NCI-H460 (cell line): Measurements from ENCODE around the gene UGP2. TPM values are rescaled to one million over a fixed set of nuclear protein-coding genes. Genes with fewer than 3 reads are reported as not detected.
"Not testable (repeated sequence)": the region's sequence is repeated elsewhere in the genome, so short reads cannot be mapped to it uniquely, and the experiment has no call there.

Experiments
- DNase-seq: peaks from one replicate; pipeline ENCODE4 v3.0.0-alpha.2; 2016; ENCODE audit warnings: low read depth; ENCODE audit errors: extremely low read depth
- polyA plus RNA-seq: library from polyadenylated mRNA; depleted of rRNA; stranded (reverse); fragments of >200 nt; gene quantifications from 2 replicates; pipeline ENCODE4 v1.2.3, GENCODE V29; 2014; cell fraction: nucleus; rRNA removed
- total RNA-seq: library from RNA; depleted of rRNA; stranded (reverse); fragments of >200 nt; shearing (Covaris generic); gene quantifications from 2 replicates; pipeline ENCODE4 v1.2.3, GENCODE V29; 2014; rRNA removed

UGP2 gene
- 84.8 and 86.5 TPM in 2 replicates for total RNA-seq
- polyA plus RNA-seq: 28.0 and 49.3 TPM in 2 replicates

DNA sequence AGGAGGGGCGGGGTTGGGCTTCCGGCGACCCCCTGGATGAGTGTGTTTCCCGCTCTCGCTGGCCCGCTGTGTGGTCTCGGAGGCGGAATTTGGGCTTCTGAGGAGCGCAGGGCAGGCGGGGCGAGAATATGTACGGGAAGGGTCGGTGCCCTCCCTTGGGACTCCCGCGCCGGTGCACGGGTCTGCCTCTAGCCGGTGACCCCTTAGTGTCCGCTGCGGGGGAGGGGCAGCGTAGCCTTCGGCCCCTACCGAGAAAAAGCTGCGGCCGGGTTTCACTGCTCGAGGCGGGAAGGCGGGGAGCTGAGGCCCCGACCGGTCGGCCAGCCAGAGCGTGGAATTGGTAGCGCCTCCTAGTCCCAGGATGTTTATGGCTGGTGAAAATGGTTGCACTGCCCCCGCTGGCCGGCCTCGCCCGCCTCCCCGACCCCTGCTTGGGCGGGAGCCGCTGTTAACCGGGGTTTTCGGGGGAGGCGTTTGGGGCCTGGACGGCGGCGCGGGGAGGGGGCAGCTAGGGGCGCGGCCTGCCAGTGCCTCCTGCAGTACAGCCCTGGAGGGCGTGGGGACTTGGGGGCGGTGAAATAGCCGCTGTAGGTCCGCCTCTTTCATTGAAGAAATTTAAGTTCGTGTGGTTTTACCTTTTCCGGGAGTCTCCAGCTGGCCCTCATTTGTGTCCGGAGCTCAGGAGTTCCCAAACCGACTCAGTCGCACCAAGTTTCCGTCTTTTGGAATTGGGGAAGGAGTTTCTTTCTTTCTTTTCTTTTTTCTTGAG, at the start of gene UGP2:
TSS of gene UGP2 (plus strand) at position 643 of the 769 bp plus-strand sequence. CDS start 290 bp downstream, outside the sequence.
- DNase-seq: peak; percentile 81

DNA sequence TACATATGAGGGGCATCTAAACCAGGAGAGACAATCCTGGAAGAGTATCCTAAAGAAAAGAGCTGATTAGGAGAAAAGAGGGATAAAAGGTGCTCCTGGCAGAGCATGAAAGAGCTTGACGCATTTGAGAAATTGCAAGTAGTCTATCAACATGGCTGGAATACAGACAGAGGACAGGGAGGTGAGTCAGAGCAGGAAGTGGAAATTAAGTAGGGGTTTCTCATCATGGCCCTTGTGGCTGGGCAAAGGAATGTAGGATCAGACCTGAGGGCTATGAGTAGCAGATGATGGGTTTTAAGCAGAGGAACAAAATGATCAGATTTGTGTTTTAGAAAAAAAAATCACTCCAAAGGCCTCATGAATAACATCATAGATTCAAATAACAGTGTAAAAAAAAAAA, 49.2 kb upstream of the UGP2 start:
- DNase-seq: no peak

DNA sequence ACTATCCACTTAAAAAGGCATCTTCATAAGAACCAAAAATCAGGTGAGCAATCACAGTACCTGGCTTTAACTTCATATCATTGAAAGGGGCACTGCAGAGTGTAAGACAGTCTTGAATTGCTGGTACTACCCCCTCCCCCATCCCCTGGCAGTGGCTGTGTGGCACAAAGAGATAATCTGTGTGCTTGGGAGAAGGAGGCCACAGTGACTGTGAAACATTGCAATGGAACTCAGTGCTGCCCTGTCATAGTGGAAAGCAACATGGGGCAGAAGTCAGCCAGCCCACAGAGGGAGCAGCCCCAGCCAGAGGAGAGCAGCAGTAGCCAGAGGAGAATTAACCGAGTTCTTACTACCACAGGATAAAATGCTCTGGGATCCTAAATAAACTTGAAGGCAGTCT, 45.3 kb upstream of the UGP2 start:
- no peak for DNase-seq

DNA sequence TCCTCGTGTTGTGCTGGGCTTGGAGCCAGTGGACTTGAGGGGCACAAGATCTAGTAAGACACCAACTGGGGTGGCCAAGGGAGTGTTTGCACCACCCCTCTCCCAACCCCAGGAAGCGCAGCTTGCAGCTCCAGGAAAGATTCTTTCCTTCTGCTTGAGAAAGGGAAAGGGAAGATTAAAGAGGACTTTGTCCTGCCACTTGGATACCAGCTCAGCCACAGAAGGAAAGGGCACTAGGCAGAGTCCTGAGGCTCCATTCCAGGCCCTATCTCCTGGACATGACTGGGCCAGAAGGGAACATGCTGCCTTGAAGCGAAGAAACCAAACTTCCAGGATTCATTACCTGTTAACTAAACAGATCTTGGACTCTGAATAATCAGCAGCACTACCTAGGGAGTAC, 44.9 kb upstream of the UGP2 start:
- no peak for DNase-seq

DNA sequence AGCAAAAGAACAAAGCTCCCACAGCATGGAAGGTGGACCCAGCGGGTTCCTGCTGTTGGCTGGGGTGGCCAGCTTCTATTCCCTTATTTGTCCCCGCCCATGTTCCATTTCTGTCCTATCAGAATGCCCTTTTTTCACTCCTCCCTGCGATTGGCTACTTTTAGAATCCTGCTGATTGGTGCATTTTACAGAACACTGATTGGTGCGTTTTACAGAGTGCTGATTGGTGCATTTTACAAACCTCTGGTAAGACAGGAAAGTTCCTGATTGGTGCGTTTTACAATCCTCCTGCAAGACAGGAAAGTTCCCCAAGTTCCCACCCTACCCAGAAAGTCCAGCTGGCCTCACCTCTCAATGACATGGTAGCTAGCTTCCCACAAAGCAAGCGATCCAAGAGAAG, 40.2 kb upstream of the UGP2 start:
- no peak for DNase-seq

DNA sequence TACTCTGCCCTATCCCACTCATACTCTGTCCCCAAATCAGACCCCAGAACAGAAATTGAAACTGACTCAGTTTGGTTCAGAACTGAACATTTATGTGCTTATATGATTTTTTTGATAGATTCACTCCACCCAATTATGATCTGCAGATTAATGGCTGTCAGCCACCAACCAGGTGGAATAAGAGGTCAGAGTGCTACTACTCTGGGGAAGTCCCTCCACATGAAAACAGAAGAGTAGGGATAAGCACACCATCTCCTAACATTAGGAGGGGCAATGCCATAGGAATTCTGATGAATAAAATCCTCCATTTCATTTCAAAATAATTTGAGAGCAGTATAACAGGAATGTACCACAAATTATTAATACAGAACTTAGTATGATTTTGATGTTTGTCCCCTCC, 36.3 kb upstream of the UGP2 start:
- no peak for DNase-seq

DNA sequence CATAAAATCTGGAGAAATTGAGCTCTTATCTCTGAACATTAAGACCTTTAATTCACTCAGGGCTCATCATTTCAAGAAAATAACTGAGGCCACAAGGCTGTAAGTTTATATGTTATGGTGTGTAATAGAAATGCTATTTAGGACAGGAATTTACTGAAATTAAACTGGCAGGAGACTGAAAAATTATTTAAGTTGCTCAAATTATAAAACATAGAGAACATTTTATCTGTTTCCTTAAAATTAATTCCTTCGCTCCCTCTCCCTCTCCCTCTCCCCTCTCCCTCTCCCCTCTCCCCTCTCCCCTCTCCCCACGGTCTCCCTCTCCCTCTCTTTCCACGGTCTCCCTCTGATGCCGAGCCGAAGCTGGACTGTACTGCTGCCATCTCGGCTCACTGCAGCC, 33.7 kb upstream of the UGP2 start:
- DNase-seq: not testable (repeated sequence)

DNA sequence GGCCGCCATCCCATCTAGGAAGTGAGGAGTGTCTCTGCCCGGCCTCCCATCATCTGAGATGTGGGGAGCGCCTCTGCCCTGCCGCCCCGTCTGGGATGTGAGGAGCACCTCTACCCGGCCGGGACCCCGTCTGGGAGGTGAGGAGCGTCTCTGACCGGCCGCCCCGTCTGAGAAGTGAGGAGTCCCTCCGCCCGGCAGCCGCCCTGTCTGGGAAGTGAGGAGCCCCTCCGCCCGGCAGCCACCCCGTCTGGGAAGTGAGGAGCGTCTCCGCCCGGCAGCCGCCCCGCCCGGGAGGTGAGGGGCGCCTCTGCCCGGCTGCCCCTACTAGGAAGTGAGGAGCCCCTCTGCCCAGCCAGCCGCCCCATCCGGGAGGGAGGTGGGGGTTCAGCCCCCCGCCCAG, 32.8 kb upstream of the UGP2 start:
- not testable (repeated sequence) for DNase-seq

DNA sequence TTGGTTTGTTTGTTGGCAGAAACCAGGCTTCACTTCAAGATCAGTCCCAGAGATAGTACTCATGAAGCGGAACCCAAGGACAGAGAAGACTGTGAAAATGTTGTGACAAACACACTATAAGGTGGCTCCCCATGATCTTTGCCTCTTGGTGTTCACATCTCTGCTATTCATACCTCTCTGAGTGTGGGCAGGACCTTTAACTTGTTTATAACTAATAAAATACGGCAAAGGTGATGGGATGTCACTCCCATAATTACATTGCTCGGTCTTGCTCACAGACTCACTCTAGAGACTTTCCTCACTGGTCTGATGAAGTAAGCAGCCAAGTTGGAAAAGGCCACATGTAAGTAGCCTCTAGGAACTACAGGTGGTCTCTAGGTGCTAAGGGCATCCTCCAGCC, 30.6 kb upstream of the UGP2 start:
- DNase-seq: no peak

DNA sequence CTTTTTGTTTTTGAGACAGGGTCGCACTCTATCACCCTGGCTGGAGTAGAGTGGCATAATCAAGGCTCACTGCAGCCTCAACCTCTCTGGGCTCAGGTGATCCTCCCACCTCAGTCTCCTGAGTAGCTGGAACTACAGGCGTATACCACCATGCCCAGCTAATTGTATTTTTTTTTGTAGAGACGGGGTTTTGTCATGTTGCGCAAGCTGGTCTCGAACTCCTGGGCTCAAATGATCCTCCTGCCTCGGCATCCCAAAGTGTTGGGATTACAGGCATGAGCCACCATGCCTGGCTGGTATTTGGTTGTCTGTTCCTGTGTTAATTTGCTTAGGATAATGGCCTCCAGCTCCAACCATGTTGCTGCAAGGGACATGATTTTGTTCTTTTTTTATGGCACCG, 29.8 kb upstream of the UGP2 start:
- DNase-seq: not testable (repeated sequence)

DNA sequence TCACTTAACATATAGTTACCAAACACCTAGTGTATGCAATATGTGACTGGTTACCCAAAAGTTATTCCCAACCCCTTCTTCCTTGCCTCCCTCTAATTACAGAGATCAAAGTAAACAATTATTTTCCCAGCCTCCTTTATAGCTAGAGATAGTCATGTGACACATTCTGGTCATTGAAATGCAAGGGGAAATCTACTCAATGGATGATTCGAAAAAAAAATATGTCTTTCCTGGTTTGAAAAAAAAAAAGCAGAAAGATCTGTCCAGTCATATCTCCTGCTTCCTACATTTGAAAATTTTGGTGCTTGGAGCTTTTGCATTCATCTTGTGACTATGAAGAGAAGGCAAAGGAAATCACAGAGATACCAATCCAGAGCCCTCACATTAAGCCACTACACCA, 27.6 kb upstream of the UGP2 start:
- no peak for DNase-seq

DNA sequence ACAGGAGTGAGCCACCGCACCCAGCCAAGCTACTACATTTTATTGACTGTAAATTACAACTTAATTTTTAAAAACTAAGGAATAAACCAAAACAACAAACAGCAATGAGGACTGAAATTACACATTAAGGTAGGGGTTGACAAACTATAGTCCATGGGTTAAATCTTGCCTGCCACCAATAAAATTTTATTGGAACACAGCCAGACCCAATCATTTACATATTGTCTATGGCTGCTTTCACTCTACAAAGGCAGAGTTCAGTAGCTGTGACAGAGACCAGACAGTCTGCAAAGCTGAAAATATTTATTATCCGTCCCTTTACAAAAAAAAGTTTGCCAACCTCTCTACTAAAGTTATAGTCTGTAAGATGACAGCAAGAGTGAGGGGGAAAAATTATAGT, 24.3 kb upstream of the UGP2 start:
- DNase-seq: no peak

DNA sequence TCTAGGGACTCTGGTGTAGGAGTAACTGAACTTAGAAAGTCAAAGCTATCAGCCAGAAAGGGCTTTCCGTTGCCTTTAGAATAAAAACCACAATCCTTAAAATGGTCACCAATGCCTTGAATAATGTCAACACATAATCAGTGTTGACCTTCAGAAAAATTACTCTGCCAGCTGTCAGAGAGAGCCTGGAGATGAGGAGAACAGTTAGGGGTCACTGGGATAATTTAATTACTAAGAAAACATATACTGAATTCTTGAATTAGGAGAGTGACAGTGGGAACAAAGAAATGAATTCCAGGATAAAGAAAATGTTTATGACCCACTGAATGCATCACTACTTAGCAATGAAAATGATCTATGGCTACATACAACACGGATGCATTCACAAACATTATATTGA, 23.4 kb upstream of the UGP2 start:
- no peak for DNase-seq

DNA sequence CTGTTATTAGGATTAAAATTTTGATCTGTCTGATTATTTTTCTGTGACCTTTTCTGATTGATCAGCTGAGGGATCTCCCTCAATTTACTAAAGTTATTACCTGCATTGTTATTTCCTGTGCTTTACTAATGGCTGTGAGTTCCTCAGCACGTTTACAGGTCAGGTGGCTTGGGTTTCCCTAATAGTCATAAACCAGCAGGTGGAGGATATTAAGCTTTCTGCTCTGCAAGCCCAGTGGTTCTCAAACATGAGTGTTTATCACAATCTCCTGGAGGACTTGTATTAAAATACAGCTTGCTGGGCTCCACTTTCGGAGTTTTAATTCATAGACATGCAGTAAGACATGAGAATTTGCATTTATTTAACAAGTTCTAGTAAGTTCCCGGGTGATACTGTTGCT, 22.4 kb upstream of the UGP2 start:
- no peak for DNase-seq

DNA sequence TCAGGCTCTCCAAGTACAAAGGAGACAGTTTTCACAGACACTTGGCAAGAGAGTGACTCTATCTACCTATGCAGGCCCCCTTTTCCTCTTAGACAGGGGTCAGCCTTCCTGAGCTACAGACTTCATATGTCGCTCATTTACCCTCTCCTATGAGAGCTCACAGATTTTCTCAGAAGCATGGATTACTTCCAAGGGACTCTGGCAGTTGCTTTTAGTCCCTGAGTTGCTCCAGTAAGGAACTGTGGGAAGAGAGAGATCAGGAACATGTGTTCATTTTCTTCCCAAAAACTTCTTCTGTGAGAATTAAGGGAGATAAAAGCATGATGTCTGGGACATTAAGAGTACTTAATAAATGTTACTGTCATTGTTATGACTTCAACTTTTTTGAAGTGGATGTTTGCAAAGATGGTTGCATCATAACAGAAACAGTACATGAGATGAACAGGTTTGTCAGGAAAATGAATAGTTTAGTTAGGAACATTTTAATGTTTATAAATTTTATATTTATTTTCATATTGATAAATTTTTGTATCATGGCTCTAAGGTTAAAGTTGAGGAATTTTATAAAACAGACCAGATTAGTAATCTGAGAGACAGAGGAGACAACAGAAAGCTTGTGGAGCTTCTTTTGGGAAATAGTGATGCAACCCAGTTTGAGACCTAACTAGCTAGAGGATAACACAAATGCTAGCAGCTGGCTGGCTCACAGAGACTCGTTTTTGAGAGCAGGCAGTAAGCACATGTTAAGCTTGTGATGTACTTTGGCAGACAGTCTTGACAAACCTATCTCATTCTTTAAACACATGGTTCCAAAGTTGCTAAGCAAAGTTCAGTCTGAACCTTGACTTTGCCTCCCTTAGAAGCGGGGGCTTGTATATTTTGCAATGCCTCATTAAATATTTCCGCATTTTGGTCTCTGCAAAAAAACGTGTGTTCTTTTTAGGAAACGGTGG, 21.7 kb upstream of the UGP2 start:
- no peak for DNase-seq

DNA sequence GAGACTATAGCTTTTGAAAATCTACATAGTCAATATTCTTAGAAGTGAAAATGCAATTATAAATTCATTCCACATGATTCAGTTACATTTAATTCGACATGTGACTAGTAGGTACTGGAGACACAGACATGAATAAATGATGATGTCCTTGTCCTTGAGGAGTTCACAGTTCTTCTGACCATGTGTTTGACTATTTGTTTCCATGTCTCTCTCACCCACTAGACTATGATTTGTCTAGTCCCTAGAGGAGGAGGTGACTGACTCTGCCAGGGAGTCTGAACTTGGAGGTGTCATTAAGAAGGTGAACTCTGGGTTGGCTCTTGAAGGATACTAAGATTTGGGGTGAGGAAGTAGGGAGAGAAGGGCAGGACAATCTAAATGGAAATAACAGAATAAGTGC, 20.7 kb upstream of the UGP2 start:
- no peak for DNase-seq

DNA sequence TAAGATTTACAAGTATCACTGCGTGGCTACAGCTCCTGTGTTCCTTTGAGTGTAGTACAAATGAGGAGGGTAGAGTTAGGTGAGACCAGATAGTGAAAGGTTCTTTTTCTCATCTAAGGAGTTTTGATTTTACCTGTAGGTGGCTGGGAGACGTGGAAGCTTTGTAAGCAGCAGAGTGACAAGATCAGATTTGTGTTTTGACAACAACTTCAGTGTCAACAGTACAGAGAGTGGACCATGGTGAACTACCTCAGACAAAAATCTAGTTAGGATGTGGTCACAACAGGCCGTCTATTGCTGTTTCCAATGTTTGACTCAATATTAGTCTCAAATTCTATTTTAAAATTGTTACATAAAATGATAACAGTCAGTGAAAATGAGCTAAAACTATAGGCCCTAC, 20.3 kb upstream of the UGP2 start:
- DNase-seq: no peak

DNA sequence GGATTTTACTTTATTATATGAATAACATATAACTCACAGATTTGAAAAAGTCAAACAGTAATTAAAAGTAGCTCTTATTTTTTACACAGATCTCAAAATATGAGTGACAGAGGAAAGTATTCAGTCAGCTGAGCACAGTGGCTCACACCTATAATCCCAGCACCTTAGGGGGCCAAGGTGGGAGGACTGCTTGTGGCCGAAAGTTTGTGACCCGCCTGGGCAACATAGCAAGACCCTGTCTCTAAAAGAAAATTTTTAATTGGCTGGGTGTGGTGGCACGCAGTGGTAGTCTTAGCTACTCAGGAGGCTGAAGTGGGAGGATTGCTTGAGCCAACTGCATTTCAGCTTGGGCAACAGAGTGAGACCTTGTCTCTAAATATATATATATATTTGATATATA, 19.2 kb upstream of the UGP2 start:
- no peak for DNase-seq

DNA sequence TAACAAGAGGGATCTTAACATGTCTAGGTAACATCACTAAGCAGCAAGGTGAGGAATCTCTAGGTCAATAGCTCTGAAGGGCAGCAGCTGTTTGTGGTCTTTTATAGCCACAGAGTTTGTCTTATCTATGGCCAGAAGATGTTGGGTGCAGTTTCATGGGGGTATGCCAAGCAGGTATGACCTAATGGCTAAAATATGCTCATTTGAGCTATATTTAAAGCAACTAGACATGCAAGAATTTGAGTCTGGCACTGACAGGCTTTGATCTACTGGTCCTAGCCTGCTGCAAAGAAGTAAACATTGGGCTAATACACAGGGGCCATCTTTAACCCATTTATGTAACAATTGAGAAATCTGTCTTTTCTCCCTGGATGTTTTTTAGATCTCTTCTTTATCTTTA, 13.9 kb upstream of the UGP2 start:
- no peak for DNase-seq

DNA sequence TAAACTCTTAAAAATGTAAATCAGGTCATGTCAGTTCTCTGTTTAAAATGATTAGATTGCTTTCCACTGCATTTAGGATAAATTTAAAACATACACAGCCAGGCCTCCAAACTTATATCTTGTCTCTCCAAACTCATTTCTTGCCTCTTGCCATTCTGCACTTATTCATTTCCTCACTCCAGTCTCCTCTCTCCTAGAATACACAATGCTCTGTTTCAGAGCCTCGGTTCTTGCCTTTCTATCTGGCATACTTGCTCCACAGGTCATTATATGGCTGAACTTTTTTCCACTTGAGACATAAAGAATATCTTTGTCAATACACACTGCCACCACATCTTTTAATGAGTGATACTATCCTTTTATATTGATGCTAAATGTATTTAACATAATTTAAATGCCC, 10.5 kb upstream of the UGP2 start:
- DNase-seq: no peak

DNA sequence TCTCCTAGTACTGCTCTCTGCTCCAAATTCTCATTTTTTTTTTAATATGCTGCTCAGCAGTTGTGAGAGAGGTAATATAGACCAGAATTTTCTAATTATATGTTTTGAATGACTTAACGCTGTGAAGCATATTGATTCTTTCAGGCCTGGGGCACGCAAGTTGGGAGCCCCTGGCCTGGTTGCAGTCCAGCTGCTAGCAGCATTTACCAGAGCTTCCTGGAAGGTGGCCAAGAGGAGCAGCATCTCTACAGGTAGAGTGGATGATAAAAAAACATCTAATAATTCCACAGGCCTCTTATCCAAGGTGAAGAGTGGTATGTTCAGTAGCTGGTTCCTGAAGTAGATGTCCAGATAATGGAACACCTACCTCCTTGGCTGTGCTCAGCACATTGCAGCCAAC, 7.3 kb upstream of the UGP2 start:
- DNase-seq: no peak
